BJ (cell line): ENCODE measurements around the gene FBXO17. TPM values are rescaled to one million over a fixed set of nuclear protein-coding genes. Genes with fewer than 3 reads are reported as not detected.

ENCODE experiments used
- CTCF ChIA-PET: fragments of 350-600 bp; formaldehyde crosslinking; extraction: SDS; loops from one replicate; lab custom pipeline; 2021; ENCODE audit warnings: antibody characterized with exemption, inconsistent platforms; lab: Yijun Ruan, JAX
- POLR2A ChIA-PET: fragments of 300-600 bp; sonication (Branson Sonifier 250); formaldehyde crosslinking; extraction: SDS; loops from one replicate; lab custom pipeline; 2021; ENCODE audit warnings: antibody characterized with exemption; lab: Charles Lee
- DNase-seq: peaks from one replicate; pipeline ENCODE4 v3.0.0-alpha.2; 2011; ENCODE audit warnings: low read depth
- H3K27me3 ChIP-seq: 2 replicates; pipeline ENCODE4 v1.6.0; 2011; ENCODE audit warnings: low read length; ENCODE audit not compliant: control insufficient read depth, insufficient read depth
- H3K36me3 ChIP-seq: 2 replicates; pipeline ENCODE4 v1.5.1; 2011; ENCODE audit warnings: low read length; ENCODE audit not compliant: control insufficient read depth, insufficient read depth
- H3K4me3 ChIP-seq: 2 replicates; pipeline ENCODE4 v1.5.1; 2011; ENCODE audit warnings: low read depth, mild to moderate bottlenecking, control low read depth, low read length
- polyA plus RNA-seq: library from polyadenylated mRNA; depleted of rRNA; stranded (reverse); fragments of >200 nt; gene quantifications from 2 replicates; pipeline ENCODE4 v1.2.3, GENCODE V29; 2011
- TF ChIP-seq, protein P1 (sequence below): IDR thresholded peaks from 2 replicates; pipeline ENCODE4 v1.5.1; 2011; ENCODE audit warnings: low read depth, mild to moderate bottlenecking, control low read depth, inconsistent platforms, low read length, moderate library complexity; ENCODE audit not compliant: insufficient read depth

FBXO17 gene
- polyA plus RNA-seq, 1 experiment = 19.5 TPM

GRCh38 chr19:38907670-38908069, 67.9 kb downstream of the FBXO17 start:
- CTCF ChIA-PET = interaction anchor here (0.5 to 3.8 kb wide), 3 partner anchors 20 to 273 kb away, joined by 3 to 16 read pairs (median 3); partner anchors contain the start of genes MRPS12 and SARS2
- DNase-seq = no peak
- POLR2A ChIA-PET = no interaction called here

DNA sequence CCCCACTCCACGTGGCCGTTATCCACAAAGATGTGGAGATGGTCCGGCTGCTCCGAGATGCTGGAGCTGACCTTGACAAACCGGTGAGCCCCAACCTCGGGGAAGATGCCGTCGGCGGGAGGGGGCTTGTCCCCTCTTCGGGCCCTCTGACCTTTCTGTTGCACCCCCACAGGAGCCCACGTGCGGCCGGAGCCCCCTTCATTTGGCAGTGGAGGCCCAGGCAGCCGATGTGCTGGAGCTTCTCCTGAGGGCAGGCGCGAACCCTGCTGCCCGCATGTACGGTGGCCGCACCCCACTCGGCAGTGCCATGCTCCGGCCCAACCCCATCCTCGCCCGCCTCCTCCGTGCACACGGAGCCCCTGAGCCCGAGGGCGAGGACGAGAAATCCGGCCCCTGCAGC, 68.3 kb downstream of the FBXO17 start:
- H3K36me3 ChIP-seq = peaks cover 8% of the 10 kb centered on the region; the same call in 1 of the 2 replicates
- ChIA-PET CTCF (interaction anchor here (3.8 kb wide), 1 partner anchor 23 kb away, joined by 16 read pairs; the partner anchor contains the start of genes MRPS12 and SARS2), POLR2A (no interaction called here)
- TF ChIP-seq, protein P1, sequence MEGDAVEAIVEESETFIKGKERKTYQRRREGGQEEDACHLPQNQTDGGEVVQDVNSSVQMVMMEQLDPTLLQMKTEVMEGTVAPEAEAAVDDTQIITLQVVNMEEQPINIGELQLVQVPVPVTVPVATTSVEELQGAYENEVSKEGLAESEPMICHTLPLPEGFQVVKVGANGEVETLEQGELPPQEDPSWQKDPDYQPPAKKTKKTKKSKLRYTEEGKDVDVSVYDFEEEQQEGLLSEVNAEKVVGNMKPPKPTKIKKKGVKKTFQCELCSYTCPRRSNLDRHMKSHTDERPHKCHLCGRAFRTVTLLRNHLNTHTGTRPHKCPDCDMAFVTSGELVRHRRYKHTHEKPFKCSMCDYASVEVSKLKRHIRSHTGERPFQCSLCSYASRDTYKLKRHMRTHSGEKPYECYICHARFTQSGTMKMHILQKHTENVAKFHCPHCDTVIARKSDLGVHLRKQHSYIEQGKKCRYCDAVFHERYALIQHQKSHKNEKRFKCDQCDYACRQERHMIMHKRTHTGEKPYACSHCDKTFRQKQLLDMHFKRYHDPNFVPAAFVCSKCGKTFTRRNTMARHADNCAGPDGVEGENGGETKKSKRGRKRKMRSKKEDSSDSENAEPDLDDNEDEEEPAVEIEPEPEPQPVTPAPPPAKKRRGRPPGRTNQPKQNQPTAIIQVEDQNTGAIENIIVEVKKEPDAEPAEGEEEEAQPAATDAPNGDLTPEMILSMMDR = no peak
- DNase-seq = no peak
- no peaks in the 10 kb centered on the region; the same call in 1 of the 2 replicates for H3K27me3 ChIP-seq
- no peak overlapping the region for H3K4me3 ChIP-seq

More at GRCh38 chr19:38907670-38908069, 67.9 kb downstream of the FBXO17 start:
- Histone ChIP-seq H3K36me3 (peaks cover 8% of the 10 kb centered on the region; the same call in 1 of the 2 replicates), H3K4me3 (no peak overlapping the region), H3K27me3 (no peaks in the 10 kb centered on the region; the same call in 1 of the 2 replicates)
- TF ChIP-seq, protein P1 = no peak

DNA sequence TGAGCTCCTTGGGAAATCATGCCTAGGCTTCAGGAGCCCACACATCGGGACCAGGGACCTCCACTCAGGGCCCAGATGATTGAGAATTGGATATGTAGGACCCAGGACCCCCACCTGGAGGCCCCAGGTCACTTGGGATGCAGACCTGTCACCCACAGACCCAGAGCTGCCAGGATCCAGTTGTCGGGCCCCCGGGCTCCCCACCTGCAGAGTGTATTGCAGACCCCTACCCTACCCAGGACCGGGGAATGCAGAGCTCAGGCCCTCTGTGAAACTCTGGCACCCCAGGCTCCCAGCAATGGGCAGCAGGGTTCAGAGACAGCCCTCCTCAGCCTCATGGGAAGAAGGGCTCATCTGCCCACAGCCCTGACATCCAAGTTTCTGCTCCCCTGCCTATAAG, 69.9 kb downstream of the FBXO17 start:
- peaks cover 8% of the 10 kb centered on the region; the same call in 1 of the 2 replicates for H3K36me3 ChIP-seq
- POLR2A ChIA-PET = no interaction called here
- DNase-seq = no peak
- TF ChIP-seq, protein P1 = no peak
- CTCF ChIA-PET = interaction anchor here (0.5 to 3.8 kb wide), 3 partner anchors 25 to 28 kb away, joined by 3 to 16 read pairs (median 4); partner anchors contain the start of genes MRPS12 and SARS2
- H3K27me3 ChIP-seq = no peaks in the 10 kb centered on the region
- H3K4me3 ChIP-seq = no peak overlapping the region

- no peak for DNase-seq
- CTCF ChIA-PET = interaction anchor here (1.1 to 3.8 kb wide), 2 partner anchors 26 to 28 kb away, joined by 3 to 16 read pairs; partner anchors contain the start of genes MRPS12 and SARS2
- no peak overlapping the region for H3K4me3 ChIP-seq
- peaks cover 8% of the 10 kb centered on the region; the same call in 1 of the 2 replicates for H3K36me3 ChIP-seq
- TF ChIP-seq, protein P1 = no peak
- POLR2A ChIA-PET = no interaction called here
- no peaks in the 10 kb centered on the region for H3K27me3 ChIP-seq
These were observed 70.7 kb downstream of the FBXO17 start for GRCh38 chr19:38904581-38905539.

DNA sequence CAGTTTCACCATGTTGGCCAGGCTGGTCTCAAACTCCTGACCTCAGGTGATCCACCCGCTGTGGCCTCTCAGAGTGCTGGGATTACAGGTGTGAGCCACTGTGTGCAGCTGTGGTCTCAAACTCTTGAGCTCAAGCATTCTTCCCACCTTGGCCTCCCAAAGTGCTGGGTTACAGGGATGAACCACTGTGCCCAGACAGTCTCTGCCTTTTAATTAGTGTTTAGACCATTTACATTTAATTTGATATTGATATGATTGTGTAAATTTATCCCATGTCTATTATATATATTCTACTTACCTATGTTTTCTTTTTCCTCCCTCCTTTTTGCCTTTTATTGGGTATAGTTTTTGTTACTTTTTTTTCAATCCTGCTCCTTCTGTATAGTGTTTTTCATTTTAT, 73.9 kb downstream of the FBXO17 start:
- CTCF ChIA-PET = interaction anchor here (2.0 kb wide), 1 partner anchor 29 kb away, joined by 10 read pairs; the partner anchor contains the start of genes MRPS12 and SARS2
- no peak for DNase-seq

More for the DNA sequence above, 73.9 kb downstream of the FBXO17 start:
- Histone ChIP-seq H3K36me3 (peaks cover 7% of the 10 kb centered on the region; the same call in 1 of the 2 replicates), H3K4me3 (no peak overlapping the region), H3K27me3 (no peaks in the 10 kb centered on the region)
- TF ChIP-seq, protein P1 = no peak
- POLR2A ChIA-PET = no interaction called here
